GM21423 (cell line): Measurements from ENCODE around the gene TSPAN12.

ENCODE experiments used
- ATAC-seq: cut with Tn5 transposase; IDR thresholded peaks from one replicate; pipeline ENCODE4 v1.9.1; 2021; ENCODE audit warnings: mild to moderate bottlenecking, moderate library complexity; ENCODE audit not compliant: unreplicated experiment

The TSPAN12 gene

DNA sequence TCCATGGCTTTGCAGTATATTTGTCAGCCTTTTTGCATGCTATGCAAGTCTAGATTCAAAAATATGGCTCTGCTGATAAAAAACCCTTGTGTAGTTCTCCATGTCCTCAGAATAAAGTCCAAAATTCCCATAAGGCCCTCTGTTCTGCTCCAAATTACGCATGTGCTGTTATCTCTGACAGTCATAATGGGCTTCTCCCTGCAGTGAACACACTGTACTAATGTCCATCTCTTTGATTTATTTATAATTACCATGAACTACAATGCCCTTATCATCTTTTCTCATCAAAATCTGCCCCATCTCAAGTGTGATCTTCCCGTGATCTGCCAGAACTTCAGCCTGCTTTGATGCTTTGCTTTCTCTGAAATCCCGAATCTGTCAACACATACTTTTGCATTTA is 87.7 kb downstream of the TSPAN12 start:
- no peak for ATAC-seq

DNA sequence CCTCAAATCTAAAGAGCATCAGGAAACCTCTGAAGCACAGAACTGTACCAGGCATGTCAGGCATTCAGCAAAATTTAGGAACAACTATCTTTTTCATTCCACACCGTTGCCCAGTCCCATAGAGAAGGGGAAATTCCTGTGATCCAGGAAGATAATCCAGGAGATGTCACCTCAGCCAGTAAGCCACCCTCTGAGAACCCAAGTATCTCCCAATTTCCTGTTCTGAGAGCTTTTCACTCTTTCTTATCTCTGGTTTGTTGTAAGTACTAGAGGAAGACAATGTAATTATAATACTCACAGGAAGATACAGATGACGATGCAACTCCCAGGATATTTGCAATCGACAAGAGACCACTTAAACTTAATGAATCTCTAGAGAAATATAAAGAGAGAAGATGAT is 97.1 kb downstream of the TSPAN12 start:
- ATAC-seq: no peak

DNA sequence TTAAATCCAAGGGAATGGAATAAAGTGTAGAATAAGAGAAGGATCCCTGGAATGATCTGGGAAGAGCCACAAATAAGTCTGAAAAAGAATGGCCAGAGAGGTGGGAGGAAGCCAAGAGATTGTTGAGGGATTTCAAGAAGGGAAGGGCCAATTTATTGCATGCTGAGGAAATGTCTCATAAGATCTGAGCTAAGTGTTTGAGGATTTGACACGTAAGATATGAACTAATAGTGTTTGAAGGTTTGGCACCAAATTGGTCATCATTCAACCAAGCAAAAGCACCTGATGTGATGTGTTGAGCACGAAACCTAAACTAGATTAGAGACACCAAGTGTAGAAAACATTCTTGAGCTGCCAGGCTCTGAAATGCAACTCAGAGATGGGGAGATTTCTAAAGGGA is 97.9 kb downstream of the TSPAN12 start:
- ATAC-seq: no peak

GRCh38 chr7:120743128-120743527 is 114.8 kb downstream of the TSPAN12 start:
- ATAC-seq: no peak

DNA sequence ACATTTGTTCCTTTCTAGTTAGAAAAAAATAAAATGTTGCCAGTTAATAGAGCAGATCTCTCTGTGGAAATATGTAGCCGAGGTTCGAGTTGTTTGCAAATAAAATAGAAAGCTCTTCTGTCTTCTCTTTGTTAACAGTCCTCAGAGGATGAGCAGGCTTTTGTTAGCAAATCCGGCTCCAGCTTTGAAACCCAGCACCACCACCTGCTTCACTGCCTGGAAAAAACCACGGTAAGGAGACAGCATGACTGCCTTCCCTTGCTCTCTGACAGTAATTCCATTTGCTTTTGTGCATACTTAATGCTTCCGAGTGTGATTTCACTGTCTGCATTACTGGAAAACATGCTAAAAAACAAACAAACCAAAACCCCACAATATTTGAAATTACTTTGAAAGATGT is 115.6 kb downstream of the TSPAN12 start:
- ATAC-seq: no peak

DNA sequence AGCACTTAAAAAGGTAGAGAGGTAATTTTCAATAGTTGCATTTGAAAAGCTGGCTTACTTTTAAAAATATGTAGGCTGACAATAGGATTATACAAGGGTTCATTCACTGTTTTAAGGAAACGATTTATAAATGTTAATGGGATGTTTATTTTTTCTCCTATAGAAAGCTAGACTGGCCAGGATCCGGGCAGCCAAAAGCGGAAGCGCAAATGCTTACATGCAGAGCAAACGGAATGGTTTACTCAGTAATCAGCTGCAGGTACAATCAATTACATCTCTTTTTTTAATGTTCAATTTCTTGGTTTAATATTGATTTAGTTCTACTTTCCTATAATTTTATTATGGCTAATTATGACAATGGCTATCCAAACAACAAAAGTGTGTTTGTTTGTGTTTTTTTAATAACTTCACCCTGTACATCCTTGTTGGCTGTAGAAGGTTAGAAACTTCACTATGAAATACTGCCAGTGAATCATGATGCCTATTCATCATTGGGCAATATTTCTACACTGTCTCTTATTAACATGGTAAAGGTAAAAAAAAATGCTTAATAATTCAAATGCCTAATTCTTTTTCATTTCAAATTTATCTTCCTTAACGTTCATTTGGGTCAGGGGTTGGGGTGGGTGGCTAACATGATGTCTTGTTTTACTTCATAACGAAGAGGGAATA is 116.4 kb downstream of the TSPAN12 start:
- ATAC-seq: no peak

- ATAC-seq: no peak
Observed at GRCh38 chr7:120740348-120740747, 117.6 kb downstream of the TSPAN12 start.

GRCh38 chr7:120738816-120739215 is 119.1 kb downstream of the TSPAN12 start:
- no peak for ATAC-seq
